ENCODE results near the gene TRMT6. TPM values are rescaled to one million over a fixed set of nuclear protein-coding genes. Genes with fewer than 3 reads are reported as not detected.
A peak's percentile ranks its signal among the peaks of the same experiment; 100 is the strongest.

Gene TRMT6
- total and polyA plus RNA-seq, 12 donors, result 3.7 to 12.8 (median 9.2) TPM

GRCh38 chr20:5888041-5888440, 62.3 kb downstream of the TRMT6 start:
- no peak overlapping the region for H3K27ac ChIP-seq
- no peak for DNase-seq
- 36 to 42% methylated on average over 1 of the region's 1 CpG for WGBS, 2 donors
- H3K36me3 ChIP-seq, result no peaks in the 10 kb centered on the region
- intact Hi-C loops (cut with DNase I), result loop anchor here in 2 of 10 donors (10.0 kb wide), 2 partner anchors 53 to 63 kb away; no protein-coding TSS in a partner anchor
- ATAC-seq, result no peak
- TF ChIP-seq CTCF (IDR thresholded peaks at IDR 0.05), result no peak
- H3K4me1 ChIP-seq, result peaks cover 0 to 14% (median 0%) of the 10 kb centered on the region in 9 donors
- H3K27me3 ChIP-seq, result no peaks in the 10 kb centered on the region
- H3K4me3 ChIP-seq, result no peak overlapping the region
- no peaks in the 10 kb centered on the region for H3K9me3 ChIP-seq

GRCh38 chr20:5887386-5887785, 62.9 kb downstream of the TRMT6 start:
- ATAC-seq, result peak in 4 of 8 donors; percentile 32 to 60 (median 38)
- intact Hi-C loops (cut with DNase I), result loop anchor here in 3 of 10 donors (2.0 to 10.0 kb wide), 3 partner anchors 53 to 63 kb away; no protein-coding TSS in a partner anchor

More at GRCh38 chr20:5887386-5887785, 62.9 kb downstream of the TRMT6 start:
- DNase-seq, result no peak
- H3K27ac ChIP-seq, result peak overlapping the region in 9 of 10 donors; percentile 31 to 80 (median 68)
- no peaks in the 10 kb centered on the region for H3K27me3 ChIP-seq
- WGBS, 2 donors, result 75 to 79% methylated on average over 5 of the region's 5 CpGs
- no peak for TF ChIP-seq CTCF (IDR thresholded peaks at IDR 0.05)
- no peaks in the 10 kb centered on the region for H3K36me3 ChIP-seq
- peaks cover 0 to 14% (median 0%) of the 10 kb centered on the region in 9 donors for H3K4me1 ChIP-seq
- no peaks in the 10 kb centered on the region for H3K9me3 ChIP-seq
- H3K4me3 ChIP-seq, result no peak overlapping the region

Other genes with a start within 250 kb of the TRMT6 start
- gene SHLD1, start 200.1 kb downstream of the TRMT6 start, total RNA-seq, result 1 to 10 TPM; 3.2 to 8.5 (median 4.8) TPM
- 1 to 10 TPM; 4.0 to 6.9 TPM for gene SHLD1, start 200.1 kb downstream of the TRMT6 start, polyA plus RNA-seq
- gene CHGB, start 39.0 kb downstream of the TRMT6 start, total RNA-seq, result 10 to 100 TPM in 1 of 10 donors, 1 to 10 TPM in 8, under 1 TPM in 1; 0.98 to 36.5 (median 4.8) TPM
- 1 to 10 TPM; 1.0 to 1.3 TPM for gene CHGB, start 39.0 kb downstream of the TRMT6 start, polyA plus RNA-seq
- 1 to 10 TPM; 6.1 to 8.9 (median 6.4) TPM for gene MCM8, start 119 bp upstream of the TRMT6 start, total RNA-seq
- gene MCM8, start 119 bp upstream of the TRMT6 start, polyA plus RNA-seq, result 1 to 10 TPM; 2.0 to 2.7 TPM
- 100 to 1,000 TPM in 7 of 10 donors, 10 to 100 TPM in 3; 84.9 to 126 (median 103) TPM for gene CRLS1, start 55.6 kb upstream of the TRMT6 start, total RNA-seq
- gene CRLS1, start 55.6 kb upstream of the TRMT6 start, polyA plus RNA-seq, result 100 to 1,000 TPM in 1 of 2 donors, 10 to 100 TPM in 1; 63.3 to 123 TPM
- 1 to 10 TPM in 1 of 10 donors, under 1 TPM in 7, not detected in 2; 0.11 to 1.1 (median 0.21) TPM for gene LRRN4, start 103.5 kb upstream of the TRMT6 start, total RNA-seq
- gene LRRN4, start 103.5 kb upstream of the TRMT6 start, polyA plus RNA-seq, result not detected
- gene FERMT1, start 172.5 kb upstream of the TRMT6 start, total RNA-seq, result 1 to 10 TPM in 7 of 10 donors, under 1 TPM in 3; 0.49 to 2.2 (median 1.3) TPM
- under 1 TPM; 0.03 to 0.29 TPM for gene FERMT1, start 172.5 kb upstream of the TRMT6 start, polyA plus RNA-seq